PC-9 (cell line): ENCODE measurements around the gene NLGN2. TPM values are rescaled to one million over a fixed set of nuclear protein-coding genes. Genes with fewer than 3 reads are reported as not detected.

ENCODE experiments used
- BruUV-seq: library from RNA; stranded (reverse); fragments of 400-500 nt; replicated peaks from 2 replicates; lab custom pipeline; 2021; lab: Mats Ljungman, UMichigan
- CTCF ChIA-PET: fragments of 300-600 bp; sonication (Branson Sonifier 250); formaldehyde crosslinking; loops from one replicate; lab custom pipeline; 2022; ENCODE audit warnings: antibody characterized with exemption; lab: Charles Lee
- POLR2A ChIA-PET: fragments of 300-600 bp; sonication (Branson Sonifier 250); formaldehyde crosslinking; loops from one replicate; lab custom pipeline; 2022; ENCODE audit warnings: antibody characterized with exemption; ENCODE audit not compliant: unreplicated experiment; lab: Charles Lee
- DNase-seq, 2 experiments: peaks; one replicate each; pipeline versions ENCODE4 v3.0.0 to v3.0.0-alpha.2; 2015 to 2022; ENCODE audit warnings: mixed read lengths in 1 of 2
- H2AFZ ChIP-seq: fragments of 200-600 bp; sonication (generic); 2 replicates; pipeline ENCODE4 v1.8.1; 2017; ENCODE audit warnings: antibody characterized with exemption
- H3F3A ChIP-seq: fragments of 200-600 bp; sonication (generic); 2 replicates; pipeline ENCODE4 v1.8.1; 2017; ENCODE audit warnings: antibody characterized with exemption, mild to moderate bottlenecking, low read depth; ENCODE audit not compliant: insufficient read depth
- H3K27ac ChIP-seq: fragments of 200-600 bp; sonication (generic); 2 replicates; pipeline ENCODE4 v1.6.1; 2016; ENCODE audit warnings: mixed run types
- H3K27me3 ChIP-seq: fragments of 200-600 bp; sonication (generic); 2 replicates; pipeline ENCODE4 v1.6.1; 2016; ENCODE audit warnings: low read depth, mixed run types; ENCODE audit not compliant: insufficient read depth
- H3K36me3 ChIP-seq: fragments of 200-600 bp; sonication (generic); 2 replicates; pipeline ENCODE4 v1.6.1; 2016; ENCODE audit warnings: low read depth, mixed run types
- H3K4me1 ChIP-seq: fragments of 200-600 bp; sonication (generic); replicated peaks from 2 replicates; pipeline ENCODE4 v1.6.1; 2016; ENCODE audit warnings: mixed run types; ENCODE audit not compliant: insufficient read depth
- H3K4me2 ChIP-seq: fragments of 200-600 bp; sonication (generic); 2 replicates; pipeline ENCODE4 v1.6.1; 2017; ENCODE audit warnings: mixed run types
- H3K4me3 ChIP-seq: fragments of 200-600 bp; sonication (generic); 2 replicates; pipeline ENCODE4 v1.6.1; 2016; ENCODE audit warnings: mixed run types
- H3K79me2 ChIP-seq: fragments of 200-600 bp; sonication (generic); 2 replicates; pipeline ENCODE4 v1.6.1; 2017; ENCODE audit warnings: low read depth, mixed run types
- H3K9me2 ChIP-seq: fragments of 200-600 bp; sonication (generic); 2 replicates; pipeline ENCODE4 v1.8.1; 2017; ENCODE audit warnings: mild to moderate bottlenecking; ENCODE audit not compliant: insufficient read depth
- H3K9me3 ChIP-seq: fragments of 200-600 bp; sonication (generic); 2 replicates; pipeline ENCODE4 v1.8.1; 2016; ENCODE audit warnings: low read depth; ENCODE audit not compliant: insufficient read depth
- H4K20me1 ChIP-seq: fragments of 200-600 bp; sonication (generic); 2 replicates; pipeline ENCODE4 v1.8.1; 2017; ENCODE audit not compliant: insufficient read depth
- EZH2 ChIP-seq: fragments of 200-600 bp; sonication (generic); IDR thresholded peaks from 2 replicates; pipeline ENCODE4 v1.8.0; 2017; ENCODE audit warnings: antibody characterized with exemption, low read depth
- intact Hi-C: fragments of 100-400 bp; cut with micrococcal nuclease; formaldehyde crosslinking; loops from one replicate; pipeline ENCODE4 v1.10.0; 2022; ENCODE audit not compliant: unreplicated experiment
- total RNA-seq: library from RNA; stranded (reverse); gene quantifications from 2 replicates; pipeline ENCODE4 v1.2.3, GENCODE V29; 2021
- TF ChIP-seq, protein P1 (sequence below): fragments of 200-600 bp; sonication (generic); conservative IDR thresholded peaks from 2 replicates; pipeline ENCODE4 v1.6.1; 2017; ENCODE audit warnings: mixed run types, antibody characterized with exemption, mild to moderate bottlenecking, moderate library complexity

The NLGN2 gene
- total RNA-seq, 1 experiment from 2014 or later = 86.3 TPM

- no peak overlapping the region for H3K4me3 ChIP-seq
- no peaks in the 10 kb centered on the region for H3K9me3 ChIP-seq
- H3K79me2 ChIP-seq = no peaks in the 10 kb centered on the region
- H3K36me3 ChIP-seq = no peaks in the 10 kb centered on the region
- ChIA-PET POLR2A (no interaction called here), CTCF (interaction anchor here (0.6 kb wide), 2 partner anchors 92 to 219 kb away, joined by 3 read pairs; no protein-coding TSS in a partner anchor)
- no peak for DNase-seq
- no peaks in the 10 kb centered on the region for H3K4me1 ChIP-seq
- no peak overlapping the region for H3K27ac ChIP-seq
- H4K20me1 ChIP-seq = no peaks in the 10 kb centered on the region
- BruUV-seq = TSS peak; percentile 3
- H3K4me2 ChIP-seq = no peak overlapping the region
- H3K9me2 ChIP-seq = no peaks in the 10 kb centered on the region
- no peak for TF ChIP-seq EZH2
- TF ChIP-seq, protein P1, sequence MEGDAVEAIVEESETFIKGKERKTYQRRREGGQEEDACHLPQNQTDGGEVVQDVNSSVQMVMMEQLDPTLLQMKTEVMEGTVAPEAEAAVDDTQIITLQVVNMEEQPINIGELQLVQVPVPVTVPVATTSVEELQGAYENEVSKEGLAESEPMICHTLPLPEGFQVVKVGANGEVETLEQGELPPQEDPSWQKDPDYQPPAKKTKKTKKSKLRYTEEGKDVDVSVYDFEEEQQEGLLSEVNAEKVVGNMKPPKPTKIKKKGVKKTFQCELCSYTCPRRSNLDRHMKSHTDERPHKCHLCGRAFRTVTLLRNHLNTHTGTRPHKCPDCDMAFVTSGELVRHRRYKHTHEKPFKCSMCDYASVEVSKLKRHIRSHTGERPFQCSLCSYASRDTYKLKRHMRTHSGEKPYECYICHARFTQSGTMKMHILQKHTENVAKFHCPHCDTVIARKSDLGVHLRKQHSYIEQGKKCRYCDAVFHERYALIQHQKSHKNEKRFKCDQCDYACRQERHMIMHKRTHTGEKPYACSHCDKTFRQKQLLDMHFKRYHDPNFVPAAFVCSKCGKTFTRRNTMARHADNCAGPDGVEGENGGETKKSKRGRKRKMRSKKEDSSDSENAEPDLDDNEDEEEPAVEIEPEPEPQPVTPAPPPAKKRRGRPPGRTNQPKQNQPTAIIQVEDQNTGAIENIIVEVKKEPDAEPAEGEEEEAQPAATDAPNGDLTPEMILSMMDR = no peak
- no peaks in the 10 kb centered on the region for H3K27me3 ChIP-seq
- peaks cover 7% of the 10 kb centered on the region; the same call in 1 of the 2 replicates for H3F3A ChIP-seq
- H2AFZ ChIP-seq = no peak overlapping the region
- intact Hi-C loops = no loop called here
These were observed 53.4 kb downstream of the NLGN2 start for GRCh38 chr17:7460850-7461660.

- H3K36me3 ChIP-seq = no peaks in the 10 kb centered on the region
- H3K27ac ChIP-seq = no peak overlapping the region
- intact Hi-C loops = no loop called here
- TF ChIP-seq, protein P1 = no peak
- no peak for TF ChIP-seq EZH2
- no peaks in the 10 kb centered on the region for H3K9me3 ChIP-seq
- H4K20me1 ChIP-seq = no peaks in the 10 kb centered on the region
- CTCF ChIA-PET = no interaction called here
- no peaks in the 10 kb centered on the region for H3K4me1 ChIP-seq
- BruUV-seq = no TSS peak
- H3K9me2 ChIP-seq = no peaks in the 10 kb centered on the region
- no peaks in the 10 kb centered on the region for H3K79me2 ChIP-seq
- no peak overlapping the region for H3K4me2 ChIP-seq
- DNase-seq = no peak
- H3F3A ChIP-seq = no peaks in the 10 kb centered on the region
- POLR2A ChIA-PET = interaction anchor here (0.5 kb wide), 1 partner anchor 18 kb away, joined by 8 read pairs; no protein-coding TSS in a partner anchor
- H2AFZ ChIP-seq = no peak overlapping the region
- no peaks in the 10 kb centered on the region for H3K27me3 ChIP-seq
- H3K4me3 ChIP-seq = no peak overlapping the region
These were observed 55.1 kb downstream of the NLGN2 start for GRCh38 chr17:7462474-7463371.

DNA sequence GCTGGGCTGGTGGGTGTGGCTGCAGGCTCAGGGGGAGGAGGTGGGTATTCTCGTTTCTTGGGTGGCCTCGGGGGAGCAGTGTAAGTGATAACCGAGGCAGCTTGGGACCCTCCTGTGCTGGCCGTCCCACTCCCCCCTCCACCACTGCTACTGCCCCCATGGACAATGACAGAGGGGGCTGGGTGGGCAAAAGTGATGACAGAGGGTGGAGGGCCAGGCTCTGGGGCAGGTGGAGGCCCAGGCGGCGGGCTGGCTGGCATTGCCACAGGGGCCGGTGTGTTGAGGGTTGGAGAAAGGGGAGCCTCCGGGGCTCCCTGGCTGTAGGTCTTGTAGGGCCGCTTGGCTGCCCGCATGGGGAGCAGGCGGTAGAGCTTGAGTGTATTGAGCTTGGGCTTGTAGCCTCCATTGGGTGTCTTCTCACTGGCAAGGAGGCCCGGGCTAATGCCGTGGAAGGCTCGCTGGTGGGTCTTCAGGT, 55.8 kb downstream of the NLGN2 start:
- ChIA-PET POLR2A (no interaction called here), CTCF (no interaction called here)
- BruUV-seq = no TSS peak
- no peaks in the 10 kb centered on the region for H3K27me3 ChIP-seq
- no peak overlapping the region for H3K27ac ChIP-seq
- no peak overlapping the region for H3K4me3 ChIP-seq
- H3K36me3 ChIP-seq = no peaks in the 10 kb centered on the region
- H3K9me3 ChIP-seq = no peaks in the 10 kb centered on the region
- no peak overlapping the region for H3K4me2 ChIP-seq
- H3F3A ChIP-seq = no peaks in the 10 kb centered on the region
- TF ChIP-seq, protein P1 = no peak
- TF ChIP-seq EZH2 = no peak
- intact Hi-C loops = no loop called here
- H3K79me2 ChIP-seq = no peaks in the 10 kb centered on the region
- no peak overlapping the region for H2AFZ ChIP-seq
- H3K9me2 ChIP-seq = no peaks in the 10 kb centered on the region
- H3K4me1 ChIP-seq = no peaks in the 10 kb centered on the region
- DNase-seq = no peak
- H4K20me1 ChIP-seq = no peaks in the 10 kb centered on the region
